MM.1S (cell line): ENCODE measurements around the gene MPP1.

Source experiments
- DNase-seq: peaks from one replicate; pipeline ENCODE4 v3.0.0-alpha.2; 2015
- H2AFZ ChIP-seq: fragments of 300-600 bp; sonication (generic); 2 replicates; pipeline ENCODE4 v1.6.0; 2016; ENCODE audit warnings: antibody characterized with exemption, low read length
- H3F3A ChIP-seq: fragments of 300-600 bp; sonication (generic); 2 replicates; pipeline ENCODE4 v1.6.1; 2016; ENCODE audit warnings: mild to moderate bottlenecking, antibody characterized with exemption, low read length, moderate library complexity, mixed read lengths; ENCODE audit not compliant: insufficient read depth
- H3K27ac ChIP-seq: fragments of 300-600 bp; sonication (generic); 2 replicates; pipeline ENCODE4 v1.5.1; 2016; ENCODE audit warnings: mild to moderate bottlenecking, low read length
- H3K27me3 ChIP-seq: fragments of 300-600 bp; sonication (generic); replicated peaks from 2 replicates; pipeline ENCODE4 v1.6.0; 2016; ENCODE audit warnings: low read length; ENCODE audit not compliant: insufficient read depth
- H3K36me3 ChIP-seq: fragments of 300-600 bp; sonication (generic); replicated peaks from 2 replicates; pipeline ENCODE4 v1.6.1; 2016; ENCODE audit warnings: mild to moderate bottlenecking, low read length, mixed read lengths; ENCODE audit not compliant: insufficient read depth
- H3K4me1 ChIP-seq: fragments of 300-600 bp; sonication (generic); 2 replicates; pipeline ENCODE4 v1.6.1; 2016; ENCODE audit warnings: low read length, mixed read lengths
- H3K4me2 ChIP-seq: fragments of 300-600 bp; sonication (generic); 2 replicates; pipeline ENCODE4 v1.6.0; 2016; ENCODE audit warnings: low read depth, low read length
- H3K4me3 ChIP-seq: fragments of 300-600 bp; sonication (generic); 2 replicates; pipeline ENCODE4 v1.5.1; 2016; ENCODE audit warnings: low read length, mixed read lengths
- H3K79me2 ChIP-seq: fragments of 300-600 bp; sonication (generic); 2 replicates; pipeline ENCODE4 v1.6.1; 2016; ENCODE audit warnings: mixed run types, low read length, mixed read lengths
- H3K9ac ChIP-seq: fragments of 300-600 bp; sonication (generic); 2 replicates; pipeline ENCODE4 v1.6.1; 2016; ENCODE audit warnings: low read length, mixed read lengths
- H3K9me2 ChIP-seq: fragments of 300-600 bp; sonication (generic); replicated peaks from 2 replicates; pipeline ENCODE4 v1.6.1; 2016; ENCODE audit warnings: mild to moderate bottlenecking, low read length, mixed read lengths; ENCODE audit not compliant: insufficient read depth
- H3K9me3 ChIP-seq: fragments of 300-600 bp; sonication (generic); replicated peaks from 2 replicates; pipeline ENCODE4 v1.6.1; 2016; ENCODE audit warnings: mild to moderate bottlenecking, low read length, mixed read lengths; ENCODE audit not compliant: insufficient read depth
- H4K20me1 ChIP-seq: fragments of 300-600 bp; sonication (generic); 2 replicates; pipeline ENCODE4 v1.6.1; 2016; ENCODE audit warnings: mild to moderate bottlenecking, low read length, moderate library complexity, mixed read lengths; ENCODE audit not compliant: insufficient read depth
- CTCF ChIP-seq: fragments of 300-600 bp; sonication (generic); IDR thresholded peaks from 2 replicates; pipeline ENCODE4 v1.5.1; 2016; ENCODE audit warnings: antibody characterized with exemption, low read length, mixed read lengths
- EZH2 ChIP-seq: fragments of 300-600 bp; sonication (generic); optimal IDR thresholded peaks from 2 replicates; pipeline ENCODE3; 2017; ENCODE audit warnings: low read depth, mild to moderate bottlenecking, antibody characterized with exemption, low read length, mixed read lengths
- EZH2phosphoT487 ChIP-seq: fragments of 300-600 bp; sonication (generic); IDR thresholded peaks from 2 replicates; pipeline ENCODE4 v1.6.1; 2018; ENCODE audit warnings: antibody characterized with exemption, low read length

Gene MPP1

GRCh38 chrX:154784149-154784995, 20.9 kb downstream of the MPP1 start:
- Histone ChIP-seq H3K36me3 (no peaks in the 10 kb centered on the region), H4K20me1 (no peaks in the 10 kb centered on the region), H3K9me3 (no peaks in the 10 kb centered on the region), H3F3A (peaks cover 13% of the 10 kb centered on the region), H3K9me2 (no peaks in the 10 kb centered on the region), H3K79me2 (no peaks in the 10 kb centered on the region), H3K9ac (no peak overlapping the region), H2AFZ (peak overlapping the region; percentile 30; the same call in 1 of the 2 replicates), H3K27me3 (no peaks in the 10 kb centered on the region), H3K4me1 (peaks cover 32% of the 10 kb centered on the region), H3K4me3 (peak overlapping the region; percentile 42; the same call in 1 of the 2 replicates), H3K27ac (peak overlapping the region; percentile 76), H3K4me2 (peak overlapping the region; percentile 79)
- DNase-seq, result no peak
- no peak for TF ChIP-seq EZH2
- TF ChIP-seq CTCF, result no peak
- TF ChIP-seq EZH2phosphoT487, result no peak

- H3K4me2 ChIP-seq, result no peak overlapping the region
- H3K9me3 ChIP-seq, result no peaks in the 10 kb centered on the region
- H3K9ac ChIP-seq, result no peak overlapping the region
- peaks cover 13% of the 10 kb centered on the region for H3F3A ChIP-seq
- H3K4me1 ChIP-seq, result peaks cover 28% of the 10 kb centered on the region
- no peak overlapping the region for H3K4me3 ChIP-seq
- no peak overlapping the region for H2AFZ ChIP-seq
- no peaks in the 10 kb centered on the region; the same call in 1 of the 2 replicates for H3K36me3 ChIP-seq
- no peak overlapping the region for H3K27ac ChIP-seq
- TF ChIP-seq EZH2 (no peak), CTCF (no peak), EZH2phosphoT487 (no peak)
- H3K27me3 ChIP-seq, result no peaks in the 10 kb centered on the region
- H3K9me2 ChIP-seq, result no peaks in the 10 kb centered on the region
- H4K20me1 ChIP-seq, result no peaks in the 10 kb centered on the region
- DNase-seq, result no peak
- no peaks in the 10 kb centered on the region for H3K79me2 ChIP-seq
These were observed 24.3 kb downstream of the MPP1 start for GRCh38 chrX:154780968-154781367.

GRCh38 chrX:154779261-154779660, 26.0 kb downstream of the MPP1 start:
- Histone ChIP-seq H3K4me3 (no peak overlapping the region), H3K9ac (no peak overlapping the region), H2AFZ (no peak overlapping the region), H3F3A (peaks cover 13% of the 10 kb centered on the region), H3K4me1 (peaks cover 11% of the 10 kb centered on the region), H3K4me2 (no peak overlapping the region), H3K9me3 (no peaks in the 10 kb centered on the region), H3K9me2 (no peaks in the 10 kb centered on the region), H3K27me3 (no peaks in the 10 kb centered on the region), H3K79me2 (no peaks in the 10 kb centered on the region), H4K20me1 (no peaks in the 10 kb centered on the region), H3K36me3 (no peaks in the 10 kb centered on the region; the same call in 1 of the 2 replicates), H3K27ac (no peak overlapping the region)
- DNase-seq, result no peak
- TF ChIP-seq EZH2phosphoT487, result no peak
- no peak for TF ChIP-seq CTCF
- TF ChIP-seq EZH2, result no peak
